Measurements from ENCODE around the gene PRDM16. TPM values are rescaled to one million over a fixed set of nuclear protein-coding genes. Genes with fewer than 3 reads are reported as not detected.

PRDM16 gene
- polyA plus RNA-seq, 1 donor (not counting 4 experiments of a cell fraction or from before 2014, with no cell fraction given): 0.05 TPM

- TF ChIP-seq EZH2 (IDR thresholded peaks at IDR 0.05; ENCODE audit: low read length) (no peak), CTCF (optimal IDR thresholded peaks at IDR 0.05 in 1 of 3, IDR thresholded peaks at IDR 0.05 in 1 of 3, conservative IDR thresholded peaks at IDR 0.05 in 1 of 3; ENCODE audit: extremely low read depth in 1 of 3, insufficient read depth in 2 of 3, low read length in 3 of 3) (no peak)
- Histone ChIP-seq H4K20me1 (ENCODE audit: control insufficient read depth, extremely low read depth, insufficient read depth, low read length) (peaks cover 4% of the 10 kb centered on the region), H3K79me2 (ENCODE audit: control insufficient read depth, insufficient read depth, low read length) (no peaks in the 10 kb centered on the region), H3K36me3 (ENCODE audit: control insufficient read depth in 2 of 2, extremely low read depth in 1 of 2, insufficient read depth in 2 of 2, low read length in 2 of 2) (peaks cover 0 to 13% of the 10 kb centered on the region in 2 experiments), H3K9me3 (ENCODE audit: control insufficient read depth, low read depth, low read length) (no peaks in the 10 kb centered on the region), H3K27ac (ENCODE audit: control insufficient read depth, insufficient read depth, low read length) (peak overlapping the region; percentile 60), H3K4me2 (ENCODE audit: control insufficient read depth, extremely low read depth, insufficient read depth, low read depth, low read length) (peak overlapping the region; percentile 67), H3K9ac (ENCODE audit: control insufficient read depth, extremely low read depth, insufficient read depth, low read length) (peak overlapping the region; percentile 37), H3K9me1 (ENCODE audit: control insufficient read depth, extremely low read depth, insufficient read depth, low read length) (no peaks in the 10 kb centered on the region), H2AFZ (ENCODE audit: control insufficient read depth, low read length) (peak overlapping the region; percentile 46), H3K27me3 (ENCODE audit: control insufficient read depth, extremely low read depth, insufficient read depth, low read length) (no peaks in the 10 kb centered on the region), H3K4me3 (ENCODE audit: control insufficient read depth in 2 of 3, extremely low read depth in 1 of 3, insufficient read depth in 2 of 3, low read depth in 1 of 3, low read length in 3 of 3) (no peak overlapping the region), H3K4me1 (ENCODE audit: control insufficient read depth, extremely low read depth, insufficient read depth, low read length) (peaks cover 43% of the 10 kb centered on the region)
- FAIRE-seq: peak; percentile 94
- no peak for DNase-seq (ENCODE audit: low read depth, low spot score)
- dilution Hi-C loops (cut with MboI; ENCODE audit: extremely low pct_ligation_motif_present, low sequenced_read_pairs): no loop called here
These were observed 404.4 kb downstream of the PRDM16 start for GRCh38 chr1:3473381-3473844.

GRCh38 chr1:3474016-3474415 is 405.0 kb downstream of the PRDM16 start:
- dilution Hi-C loops (cut with MboI; ENCODE audit: extremely low pct_ligation_motif_present, low sequenced_read_pairs): no loop called here
- Histone ChIP-seq H3K4me3 (ENCODE audit: control insufficient read depth in 2 of 3, extremely low read depth in 1 of 3, insufficient read depth in 2 of 3, low read depth in 1 of 3, low read length in 3 of 3) (no peak overlapping the region), H3K9ac (ENCODE audit: control insufficient read depth, extremely low read depth, insufficient read depth, low read length) (no peak overlapping the region), H3K79me2 (ENCODE audit: control insufficient read depth, insufficient read depth, low read length) (no peaks in the 10 kb centered on the region), H3K4me2 (ENCODE audit: control insufficient read depth, extremely low read depth, insufficient read depth, low read depth, low read length) (no peak overlapping the region), H3K36me3 (ENCODE audit: control insufficient read depth in 2 of 2, extremely low read depth in 1 of 2, insufficient read depth in 2 of 2, low read length in 2 of 2) (peaks cover 0 to 13% of the 10 kb centered on the region in 2 experiments), H3K4me1 (ENCODE audit: control insufficient read depth, extremely low read depth, insufficient read depth, low read length) (peaks cover 39% of the 10 kb centered on the region), H3K27me3 (ENCODE audit: control insufficient read depth, extremely low read depth, insufficient read depth, low read length) (no peaks in the 10 kb centered on the region), H2AFZ (ENCODE audit: control insufficient read depth, low read length) (no peak overlapping the region), H3K9me3 (ENCODE audit: control insufficient read depth, low read depth, low read length) (no peaks in the 10 kb centered on the region), H3K9me1 (ENCODE audit: control insufficient read depth, extremely low read depth, insufficient read depth, low read length) (no peaks in the 10 kb centered on the region), H3K27ac (ENCODE audit: control insufficient read depth, insufficient read depth, low read length) (no peak overlapping the region), H4K20me1 (ENCODE audit: control insufficient read depth, extremely low read depth, insufficient read depth, low read length) (peaks cover 4% of the 10 kb centered on the region)
- DNase-seq (ENCODE audit: low read depth, low spot score): no peak
- TF ChIP-seq EZH2 (IDR thresholded peaks at IDR 0.05; ENCODE audit: low read length) (no peak), CTCF (optimal IDR thresholded peaks at IDR 0.05 in 1 of 3, IDR thresholded peaks at IDR 0.05 in 1 of 3, conservative IDR thresholded peaks at IDR 0.05 in 1 of 3; ENCODE audit: extremely low read depth in 1 of 3, insufficient read depth in 2 of 3, low read length in 3 of 3) (no peak)
- FAIRE-seq: no peak
